PFSK-1 (cell line): ENCODE data around the gene STARD4.

Source experiments
- FOXP2 ChIP-seq: optimal IDR thresholded peaks from 2 replicates; pipeline ENCODE3; 2011; ENCODE audit warnings: borderline replicate concordance, control low read depth, inconsistent platforms; ENCODE audit not compliant: insufficient read depth; ENCODE audit errors: extremely low read length, extremely low read depth
- POLR2AphosphoS5 ChIP-seq: IDR thresholded peaks from 2 replicates; pipeline ENCODE4 v1.6.1; 2012; ENCODE audit warnings: low read depth, mild to moderate bottlenecking, control low read depth, low read length, moderate library complexity
- REST ChIP-seq, 2 experiments: IDR thresholded peaks; 2 replicates each; pipeline versions ENCODE4 v1.6.1 to v1.8.0; 2011 to 2012; ENCODE audit warnings: low read depth in 2 of 2, low read length in 2 of 2, control low read depth in 1 of 2, inconsistent platforms in 1 of 2, mild to moderate bottlenecking in 1 of 2, moderate library complexity in 1 of 2; ENCODE audit not compliant: insufficient read depth in 1 of 2
- SIN3A ChIP-seq: IDR thresholded peaks from 2 replicates; pipeline ENCODE4 v1.6.1; 2012; ENCODE audit warnings: mild to moderate bottlenecking, low read length, moderate library complexity, borderline replicate concordance; ENCODE audit not compliant: insufficient read depth
- TAF1 ChIP-seq: IDR thresholded peaks from 2 replicates; pipeline ENCODE4 v1.6.1; 2012; ENCODE audit warnings: low read length, control low read depth, borderline replicate concordance; ENCODE audit not compliant: insufficient read depth

STARD4 gene

GRCh38 chr5:111461934-111462333 is 50.4 kb downstream of the STARD4 start:
- TF ChIP-seq SIN3A (no peak), REST (IDR thresholded peaks at IDR 0.05; ENCODE audit: insufficient read depth in 1 of 2, low read depth in 2 of 2, low read length in 2 of 2) (no peak), POLR2AphosphoS5 (no peak), FOXP2 (no peak), TAF1 (no peak)

- TF ChIP-seq FOXP2 (no peak), TAF1 (no peak)
These were observed 51.1 kb downstream of the STARD4 start for GRCh38 chr5:111461255-111461671.

- TF ChIP-seq FOXP2 = no peak
- no peak for TF ChIP-seq SIN3A
- TF ChIP-seq REST (IDR thresholded peaks at IDR 0.05; ENCODE audit: insufficient read depth in 1 of 2, low read depth in 2 of 2, low read length in 2 of 2) = no peak
- TF ChIP-seq TAF1 = no peak
- TF ChIP-seq POLR2AphosphoS5 = no peak
These were observed 57.6 kb downstream of the STARD4 start for GRCh38 chr5:111454776-111455175.

- TF ChIP-seq REST (IDR thresholded peaks at IDR 0.05; ENCODE audit: insufficient read depth in 1 of 2, low read depth in 2 of 2, low read length in 2 of 2) (no peak), TAF1 (no peak), POLR2AphosphoS5 (no peak), SIN3A (no peak), FOXP2 (no peak)
These were observed 58.1 kb downstream of the STARD4 start for GRCh38 chr5:111454198-111454622.

GRCh38 chr5:111453747-111454146 is 58.6 kb downstream of the STARD4 start:
- TF ChIP-seq FOXP2 (no peak), TAF1 (no peak), POLR2AphosphoS5 (no peak), REST (IDR thresholded peaks at IDR 0.05; ENCODE audit: insufficient read depth in 1 of 2, low read depth in 2 of 2, low read length in 2 of 2) (no peak), SIN3A (no peak)
